NCI-H2196 treated with DMSO at 0.1 percent for 48 hours (cell line): ENCODE measurements around the gene DHRSX.
"Not testable (repeated sequence)": the region's sequence is repeated elsewhere in the genome, so short reads cannot be mapped to it uniquely, and the experiment has no call there.

Experiments
- DNase-seq: peaks from one replicate; lab custom pipeline; 2025; ENCODE audit not compliant: unreplicated experiment; lab: John Stamatoyannopoulos, UW

The DHRSX gene, protein sequence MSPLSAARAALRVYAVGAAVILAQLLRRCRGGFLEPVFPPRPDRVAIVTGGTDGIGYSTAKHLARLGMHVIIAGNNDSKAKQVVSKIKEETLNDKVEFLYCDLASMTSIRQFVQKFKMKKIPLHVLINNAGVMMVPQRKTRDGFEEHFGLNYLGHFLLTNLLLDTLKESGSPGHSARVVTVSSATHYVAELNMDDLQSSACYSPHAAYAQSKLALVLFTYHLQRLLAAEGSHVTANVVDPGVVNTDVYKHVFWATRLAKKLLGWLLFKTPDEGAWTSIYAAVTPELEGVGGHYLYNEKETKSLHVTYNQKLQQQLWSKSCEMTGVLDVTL

DNA sequence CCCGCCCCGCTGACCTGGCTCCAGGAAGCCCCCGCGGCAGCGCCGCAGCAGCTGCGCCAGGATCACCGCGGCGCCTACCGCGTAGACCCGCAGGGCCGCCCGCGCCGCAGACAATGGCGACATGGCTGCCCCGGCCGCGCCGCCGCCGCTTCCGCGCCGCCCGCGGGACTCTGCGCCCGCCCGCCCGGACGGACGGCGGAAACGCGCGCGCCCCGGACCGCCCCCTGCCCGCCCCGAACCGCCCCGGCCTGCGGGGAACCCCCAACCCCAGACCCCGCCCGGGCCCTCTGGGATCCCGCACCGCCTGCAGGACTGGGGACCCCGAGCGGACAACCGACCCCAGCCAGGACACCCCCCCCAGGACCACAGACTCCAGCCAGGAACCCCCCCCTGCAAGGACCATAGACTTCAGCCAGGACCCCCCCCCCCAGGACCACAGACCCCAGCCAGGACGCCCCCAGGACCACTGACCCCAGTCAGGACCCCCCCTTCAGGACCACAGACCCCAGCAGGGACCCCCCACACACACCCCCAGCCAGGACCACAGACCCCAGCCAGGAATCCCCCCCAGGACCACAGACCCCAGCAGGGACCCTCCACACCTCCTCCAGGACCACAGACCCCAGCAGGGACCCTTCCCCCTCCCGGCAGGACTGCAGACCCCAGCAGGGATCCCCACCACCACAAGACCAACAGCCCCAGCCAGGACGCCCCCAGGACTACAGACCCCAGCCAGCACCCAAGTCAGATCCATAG, at the start of gene DHRSX, which contains the start of gene ZBED1:
Gene DHRSX (minus strand): TSS at position 174 of the 756 bp plus-strand sequence. CDS start 51 bp downstream, at position 123.
Gene ZBED1 (minus strand): TSS at position 174 of the 756 bp plus-strand sequence. CDS start 10,257 bp downstream, outside the sequence.
- no peak for DNase-seq

DNA sequence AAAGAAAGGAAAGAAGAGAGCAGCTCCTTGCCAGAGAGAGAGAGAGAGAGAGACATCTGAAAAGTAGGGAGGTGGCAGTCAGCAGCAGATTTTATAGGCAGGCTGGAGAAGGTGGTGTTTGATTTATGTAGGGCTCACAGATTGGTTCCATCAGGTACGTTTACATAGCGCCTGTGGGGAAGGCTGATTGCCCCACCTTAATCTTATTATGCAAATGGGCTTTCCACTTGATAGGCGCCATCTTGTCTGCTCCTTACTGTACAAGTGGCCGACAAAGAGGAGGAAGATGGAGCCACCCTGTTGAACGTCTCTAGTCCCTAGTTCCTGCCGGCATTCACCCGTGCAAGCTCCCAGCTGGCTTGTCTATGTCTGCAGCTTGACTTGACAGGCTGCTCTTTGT, 49.1 kb upstream of the DHRSX start:
- DNase-seq, result no peak

DNA sequence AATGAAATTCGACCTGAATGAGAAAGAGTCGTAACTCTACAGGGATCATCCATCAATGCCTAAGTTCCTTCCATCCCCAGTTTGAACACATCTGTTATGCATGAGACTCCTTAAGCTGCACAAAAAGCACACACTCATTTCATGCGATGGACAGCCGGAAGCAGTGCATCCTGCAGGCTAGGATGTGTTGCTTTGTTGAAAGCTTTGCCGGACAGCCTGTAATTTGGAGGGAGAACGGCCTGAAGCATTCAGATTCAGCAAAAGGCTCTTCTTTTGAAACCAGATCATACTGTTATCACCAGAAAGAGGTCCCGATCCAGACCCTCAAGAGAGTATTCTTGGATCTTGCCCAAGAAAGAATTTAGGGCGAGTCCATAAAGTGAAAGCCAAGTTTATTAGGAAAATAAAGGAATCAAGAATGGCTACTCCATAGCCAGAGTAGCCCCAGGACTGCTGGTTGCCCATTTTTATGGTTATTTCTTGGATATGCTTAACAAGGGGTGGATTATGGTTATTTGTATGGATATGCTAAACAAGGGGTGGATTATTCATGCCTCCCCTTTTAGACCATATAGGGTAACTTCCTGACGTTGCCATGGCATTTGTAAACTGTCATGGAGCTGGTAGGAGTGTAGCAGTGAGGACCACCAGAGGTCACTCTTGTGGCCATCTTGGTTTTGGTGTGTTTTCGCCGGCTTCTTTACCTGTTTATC, 48.1 kb upstream of the DHRSX start:
- no peak for DNase-seq

DNA sequence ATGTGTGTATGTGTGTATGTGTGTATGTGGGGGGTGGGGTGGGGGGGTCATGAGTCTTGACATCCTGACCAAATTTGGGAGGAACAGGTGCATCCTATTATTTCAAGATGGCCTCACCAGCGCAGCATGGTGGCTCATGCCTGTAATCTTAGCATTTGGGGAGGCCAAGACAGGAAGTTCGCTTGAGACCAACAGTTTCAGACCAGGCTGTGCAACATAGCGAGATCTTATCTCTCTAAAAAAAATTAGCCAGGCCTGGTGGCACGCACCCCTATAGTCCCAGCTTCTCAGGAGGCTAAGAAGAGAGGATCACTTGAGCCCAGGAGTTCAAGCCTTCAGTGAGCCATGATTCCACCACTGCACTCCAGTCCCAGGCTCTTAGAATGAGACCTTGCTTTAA, 47.0 kb upstream of the DHRSX start:
- DNase-seq, result no peak

DNA sequence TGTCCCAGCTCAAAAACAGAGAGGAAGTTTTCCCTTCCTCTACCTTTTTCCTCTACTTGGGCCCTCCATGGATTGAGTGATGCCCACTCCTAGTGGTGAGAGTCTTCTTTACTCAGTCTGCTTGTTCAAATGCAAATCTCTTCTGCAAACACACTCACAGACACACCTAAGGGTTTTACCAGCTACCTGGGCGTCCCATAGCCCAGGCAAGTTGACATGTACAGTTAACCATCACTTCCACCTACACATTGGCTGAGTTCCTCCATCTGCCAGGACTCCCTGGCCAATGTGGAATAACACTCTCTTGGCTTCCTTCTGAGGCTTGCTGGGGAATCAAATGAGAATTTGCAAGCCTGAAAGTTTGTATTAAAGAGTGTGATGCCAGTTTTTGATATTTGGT, 45.7 kb upstream of the DHRSX start:
- DNase-seq, result no peak

DNA sequence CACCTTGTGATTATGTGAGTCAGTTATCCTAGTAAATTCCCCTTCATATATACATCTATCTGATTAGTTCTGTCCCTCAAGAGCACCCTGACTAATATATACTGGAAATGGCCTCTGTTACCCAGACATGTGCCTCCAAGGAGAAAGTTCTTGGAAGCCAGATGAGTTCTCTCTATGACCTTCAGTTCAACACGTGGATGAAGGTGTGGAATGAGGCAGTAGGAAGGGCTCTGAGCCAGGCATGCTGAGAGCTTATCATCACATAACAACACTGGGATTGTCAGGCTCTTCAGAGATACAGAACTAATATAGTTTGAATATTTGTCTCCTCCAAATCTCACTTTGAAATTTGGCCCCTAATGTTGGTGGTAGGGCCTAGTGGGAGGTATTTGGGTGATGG, 44.4 kb upstream of the DHRSX start:
- no peak for DNase-seq

DNA sequence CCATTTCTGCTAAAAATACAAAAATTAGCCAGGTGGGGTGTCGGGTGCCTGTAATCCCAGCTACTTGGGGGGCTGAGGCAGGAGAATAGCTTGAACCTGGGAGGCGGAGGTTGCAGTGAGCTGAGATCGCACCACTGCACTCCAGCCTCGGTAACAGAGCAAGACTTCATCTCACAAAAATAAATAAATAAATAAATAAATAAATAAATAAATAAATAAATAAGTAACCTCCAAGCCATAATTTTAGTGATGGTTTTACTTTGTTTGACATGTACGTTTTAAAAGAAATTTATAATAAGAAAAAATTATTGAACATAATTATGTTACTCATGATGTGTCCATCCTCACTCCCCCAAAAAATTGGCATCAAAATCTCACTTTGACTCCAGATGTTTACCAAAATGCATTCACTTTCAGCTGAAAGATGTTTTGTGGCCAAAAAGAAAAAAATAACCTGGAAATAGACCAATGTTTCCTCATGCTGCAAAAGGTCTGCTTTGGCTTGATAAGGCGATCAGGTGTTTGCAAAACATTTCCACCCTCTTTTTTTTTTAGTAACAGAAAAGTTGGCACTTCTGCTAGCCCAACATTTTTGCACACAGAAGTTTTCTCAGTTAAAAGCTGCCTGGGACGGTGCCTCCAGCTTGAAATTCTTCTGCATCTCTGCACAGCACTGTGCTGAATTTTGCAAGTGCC, 42.2 kb upstream of the DHRSX start:
- DNase-seq, result no peak

DNA sequence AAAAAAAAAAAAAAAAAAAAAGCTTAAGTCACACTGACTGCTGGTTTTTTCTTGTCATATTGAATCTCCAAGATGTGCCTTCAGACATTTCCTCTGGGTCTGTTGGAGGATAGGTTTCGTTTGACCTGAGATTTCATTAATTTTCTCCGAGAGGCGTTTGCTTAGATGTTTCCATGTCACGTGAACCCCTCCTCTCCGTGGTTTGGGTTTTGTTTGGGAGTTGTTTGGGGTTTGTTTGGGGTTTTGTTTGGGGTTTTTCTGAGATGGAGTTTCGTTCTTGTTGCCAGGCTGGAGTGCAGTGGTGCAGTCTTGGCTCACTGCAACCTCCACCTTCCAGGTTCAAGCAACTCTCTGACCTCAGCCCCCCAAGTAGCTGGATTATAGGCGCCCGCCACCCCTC, 40.8 kb upstream of the DHRSX start:
- DNase-seq, result no peak

DNA sequence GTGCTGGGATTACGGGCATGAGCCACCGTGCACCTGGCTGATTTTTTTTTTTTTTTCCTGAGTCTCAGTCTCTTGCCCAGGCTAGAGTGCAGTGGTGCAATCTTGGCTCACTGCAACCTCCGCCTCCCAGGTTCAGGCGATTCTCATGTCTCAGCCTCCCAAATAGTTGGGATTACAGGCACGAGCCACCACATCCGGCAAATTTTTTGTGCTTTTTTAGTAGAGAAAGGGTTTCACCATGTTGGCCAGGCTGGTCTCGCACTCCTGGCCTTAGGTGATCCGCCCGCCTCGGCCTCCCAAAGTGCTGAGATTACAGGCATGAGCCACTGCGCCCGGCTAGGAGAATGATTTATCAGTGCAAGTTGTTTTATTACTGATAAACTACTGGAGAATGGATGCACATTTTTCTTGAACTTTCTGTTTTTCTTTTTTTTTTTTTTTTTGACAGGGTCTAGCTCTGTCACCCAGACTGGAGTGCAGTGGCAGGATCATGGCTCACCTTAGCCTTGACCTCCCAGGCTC, 39.7 kb upstream of the DHRSX start:
- no peak for DNase-seq

DNA sequence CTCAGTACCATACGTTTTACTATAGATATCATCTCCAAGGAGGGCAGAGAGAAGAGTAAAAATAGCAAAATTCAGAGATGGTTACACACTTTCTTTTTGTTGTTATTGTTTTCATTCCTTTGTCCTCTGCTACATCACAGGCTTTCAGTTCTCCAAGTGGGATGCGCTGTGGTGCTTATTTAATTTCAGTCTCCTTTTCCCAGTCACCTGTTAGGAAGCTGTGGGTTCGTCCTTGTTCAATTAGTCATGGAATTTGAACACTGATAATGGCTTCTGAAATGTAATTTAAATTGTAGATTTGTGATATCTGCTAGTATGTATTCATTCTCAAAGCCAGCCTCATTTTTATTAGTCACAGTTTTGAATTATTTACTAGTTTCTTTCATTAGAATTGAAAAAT, 38.8 kb upstream of the DHRSX start:
- DNase-seq, result no peak

DNA sequence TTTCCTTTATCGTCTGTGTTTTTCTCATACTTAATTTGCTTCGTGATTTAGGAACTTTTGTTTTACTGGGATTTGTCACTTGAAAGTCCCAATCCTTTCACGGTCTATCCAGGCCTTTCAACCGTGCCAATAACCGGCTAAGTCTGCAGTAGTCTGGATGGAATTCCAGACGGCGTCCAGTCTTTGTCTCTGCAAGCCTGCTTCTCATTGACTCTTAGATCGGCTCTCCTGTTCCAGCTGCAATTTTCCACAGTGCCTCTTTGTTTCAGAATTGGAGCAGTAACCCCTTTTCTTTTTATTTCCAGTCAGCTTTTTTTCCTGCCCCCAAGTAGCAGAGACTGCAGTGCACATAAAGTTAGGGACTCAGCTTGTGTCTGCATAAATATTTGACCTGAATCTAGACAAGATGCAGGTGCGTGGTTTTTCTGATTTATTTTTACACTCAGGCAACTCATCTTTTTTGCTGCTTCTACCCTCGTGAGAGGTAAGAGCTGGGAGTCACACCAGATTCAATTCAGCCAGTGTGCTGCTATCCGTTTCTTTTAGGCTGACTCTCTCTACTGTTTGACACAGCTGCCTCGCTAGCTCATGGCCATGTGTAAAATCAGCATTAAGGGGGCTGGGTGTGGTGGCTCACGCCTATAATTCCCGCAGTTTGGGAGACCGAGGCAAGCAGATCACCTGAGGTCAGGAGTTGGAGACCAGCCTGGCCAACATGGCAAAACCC, 37.4 kb upstream of the DHRSX start:
- DNase-seq, result no peak

DNA sequence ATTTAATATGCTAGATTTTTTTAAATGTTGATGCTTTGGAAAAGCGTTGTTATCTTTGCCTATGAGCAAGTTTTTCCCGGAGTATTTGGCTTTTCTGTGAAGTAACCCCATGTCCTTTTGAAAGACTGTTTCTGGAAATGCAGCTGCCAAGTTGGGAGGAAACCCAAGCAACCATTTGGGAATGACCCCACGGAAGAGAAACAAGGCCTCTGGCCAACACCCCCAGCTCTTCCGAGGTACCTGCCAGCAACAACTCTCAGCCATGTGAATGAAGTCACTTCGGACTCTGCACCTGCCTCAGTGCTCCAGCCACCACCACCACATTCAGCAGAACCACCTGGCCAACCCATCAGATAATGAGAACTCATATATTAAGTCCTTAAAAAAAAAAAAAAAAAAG, 36.2 kb upstream of the DHRSX start:
- DNase-seq, result no peak

DNA sequence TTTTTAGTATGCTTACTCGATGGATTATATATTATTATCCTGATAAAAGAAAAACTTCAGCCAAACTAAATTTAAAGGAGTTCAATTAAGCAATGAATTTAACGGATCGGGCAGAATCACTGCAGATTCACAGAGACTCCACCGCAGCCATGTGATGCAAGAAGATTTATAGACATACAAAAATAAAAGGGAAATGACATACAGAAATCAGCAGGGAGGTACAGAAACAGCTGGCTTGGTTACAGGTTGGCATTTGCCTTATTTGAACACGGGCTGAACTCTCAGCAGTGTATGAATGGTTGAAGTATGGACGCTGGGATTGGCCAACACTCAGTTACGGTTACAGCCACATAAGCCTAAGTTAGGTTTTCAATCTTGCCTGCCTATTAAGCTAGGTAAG, 35.4 kb upstream of the DHRSX start:
- DNase-seq, result no peak

DNA sequence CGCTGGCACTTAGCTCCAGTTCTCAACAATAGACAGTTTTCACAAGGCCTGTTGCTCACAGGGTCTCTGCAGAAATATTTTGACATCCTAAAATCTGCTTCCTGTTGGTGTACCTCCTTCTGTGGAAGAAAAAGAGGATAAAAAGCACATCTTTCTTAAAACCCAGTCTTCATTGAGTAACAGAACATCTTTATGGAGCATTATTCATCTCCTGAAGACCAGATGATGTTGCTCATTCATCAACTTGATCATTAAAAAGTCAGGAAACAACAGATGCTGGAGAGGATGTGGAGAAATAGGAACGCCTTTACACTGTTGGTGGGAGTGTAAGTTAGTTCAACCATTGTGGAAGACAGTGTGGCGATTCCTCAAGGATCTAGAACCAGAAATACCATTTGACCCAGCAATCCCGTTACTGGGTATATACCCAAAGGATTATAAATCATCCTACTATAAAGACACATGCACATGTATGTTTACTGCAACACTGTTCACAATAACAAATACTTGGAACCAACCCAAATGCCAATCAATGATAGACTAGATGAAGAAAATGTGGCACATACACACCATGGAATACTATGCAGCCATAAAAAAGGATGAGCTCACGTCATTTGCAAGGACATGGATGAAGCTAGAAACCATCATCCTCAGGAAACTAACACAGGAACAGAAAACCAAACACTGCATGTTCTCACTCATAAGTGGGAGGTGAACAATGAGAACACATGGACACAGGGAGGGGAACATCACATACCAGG, 33.7 kb upstream of the DHRSX start:
- DNase-seq, result not testable (repeated sequence)

DNA sequence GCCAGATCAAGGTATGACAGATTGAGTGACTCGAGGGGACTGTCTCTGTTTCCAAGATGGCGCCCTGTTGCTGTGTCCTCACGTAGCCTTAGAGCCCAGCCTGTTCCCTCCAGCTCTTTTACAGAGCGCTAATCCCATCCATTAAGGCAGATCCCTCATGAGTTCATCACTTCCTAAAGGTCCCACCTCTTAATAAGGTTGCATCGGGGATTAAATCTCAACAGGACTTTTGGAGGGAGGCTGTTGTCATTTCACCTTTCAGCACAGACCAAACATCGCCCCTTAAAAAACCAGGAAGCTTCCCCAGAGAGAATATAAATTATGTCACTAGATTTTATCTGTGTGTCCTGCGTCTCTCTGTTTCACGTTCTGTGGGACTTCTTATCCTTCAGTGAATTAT, 32.6 kb upstream of the DHRSX start:
- no peak for DNase-seq

DNA sequence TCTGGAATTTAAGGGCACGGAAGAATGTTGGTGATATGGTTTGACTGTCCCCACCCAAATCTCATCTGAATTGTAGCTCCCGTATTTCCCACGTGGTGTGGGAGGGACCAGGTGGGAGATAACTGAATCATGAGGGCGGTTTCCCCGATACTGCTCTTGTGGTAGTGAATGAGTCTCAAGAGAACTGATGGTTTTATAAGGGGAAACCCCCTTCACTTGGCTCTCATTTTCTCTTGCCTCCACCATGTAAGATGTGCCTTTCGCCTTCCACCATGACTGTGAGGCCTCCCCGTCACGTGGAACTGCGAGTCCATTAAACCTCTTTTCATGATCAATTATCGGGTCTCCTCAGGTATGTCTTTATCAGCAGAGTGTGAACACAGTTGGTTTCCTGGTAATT, 25.6 kb upstream of the DHRSX start:
- no peak for DNase-seq

DNA sequence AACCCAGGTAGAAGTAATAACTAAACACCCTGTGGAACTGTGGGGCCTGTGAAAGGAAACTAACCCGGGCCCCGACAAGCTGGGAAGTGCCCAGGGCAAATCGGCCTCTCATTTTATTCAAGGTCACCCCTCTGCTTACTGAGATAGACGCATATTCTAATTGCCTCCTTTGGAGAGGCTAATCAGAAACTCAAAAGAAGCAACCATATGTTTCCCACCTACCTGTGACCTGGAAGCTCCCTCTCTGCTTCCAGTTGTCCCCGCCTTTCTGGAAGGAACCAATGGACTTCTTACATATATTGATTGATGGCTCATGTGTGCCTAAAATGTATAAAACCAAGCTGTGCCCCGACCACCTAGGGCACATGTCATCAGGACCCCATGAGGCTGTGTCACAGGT, 23.1 kb upstream of the DHRSX start:
- no peak for DNase-seq

DNA sequence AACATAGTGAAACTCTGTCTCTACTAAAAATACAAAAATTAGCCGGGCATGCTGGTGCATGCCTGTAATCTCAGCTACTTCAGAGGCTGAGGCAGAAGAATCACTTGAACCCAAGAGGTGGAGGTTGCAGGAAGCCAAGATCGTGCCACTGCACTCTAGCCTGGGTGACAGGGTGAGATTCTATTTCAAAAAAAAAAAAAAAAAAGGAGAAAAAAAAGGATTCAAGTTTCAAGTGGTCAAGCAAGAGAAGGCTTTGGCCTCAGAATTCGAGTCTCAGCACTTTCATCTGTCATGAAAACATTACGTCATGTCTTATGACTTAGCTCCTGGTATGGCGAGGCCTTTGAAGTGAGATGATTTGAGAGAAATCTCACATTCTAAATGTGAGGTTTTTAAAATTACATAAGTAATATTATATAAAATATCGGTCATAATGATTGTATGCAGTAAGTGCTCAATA, 21.2 kb upstream of the DHRSX start:
- DNase-seq, result no peak

DNA sequence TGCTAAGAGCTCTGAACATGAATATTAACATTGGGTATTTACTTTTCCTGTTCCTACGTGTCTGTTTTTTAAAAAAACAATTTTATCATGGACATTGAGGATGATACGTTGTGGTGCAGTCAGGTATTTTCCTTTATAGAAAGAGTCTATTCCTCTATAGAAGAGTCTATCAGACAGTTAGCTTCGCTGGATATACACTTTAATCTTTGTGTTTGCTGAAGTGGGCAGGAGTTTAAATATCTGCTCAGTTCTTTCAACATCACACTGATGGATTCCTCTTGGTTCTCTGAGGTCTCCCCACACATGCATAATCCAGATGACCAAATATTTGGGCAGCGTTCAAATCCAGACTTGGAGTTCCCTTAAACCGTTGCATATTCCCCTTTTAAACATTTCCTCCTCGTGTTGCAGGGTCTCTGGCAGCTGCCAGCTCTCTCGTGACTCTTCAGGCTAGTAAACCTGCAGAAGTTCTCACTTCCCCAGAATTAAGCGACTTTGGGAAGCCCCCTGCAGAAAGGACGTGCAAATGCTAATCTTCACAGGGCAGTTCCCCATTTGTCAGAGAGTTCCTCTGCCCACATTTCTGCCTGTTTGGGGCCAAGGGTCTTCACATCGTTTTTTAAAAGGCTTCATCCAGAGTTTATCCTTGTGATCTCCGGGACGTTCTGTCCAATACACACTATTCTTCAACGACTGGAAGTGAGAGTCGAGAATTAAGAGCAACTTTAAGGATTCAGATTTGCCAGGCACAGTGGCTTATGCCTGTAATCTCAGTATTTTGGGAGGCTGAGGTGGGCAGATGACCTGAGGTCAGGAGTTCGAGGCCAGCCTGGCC, 20.5 kb upstream of the DHRSX start:
- DNase-seq, result no peak
